ENCODE measurements around the gene MTFMT.
"Not testable (repeated sequence)": the region's sequence is repeated elsewhere in the genome, so short reads cannot be mapped to it uniquely, and the experiment has no call there.

Gene MTFMT

DNA sequence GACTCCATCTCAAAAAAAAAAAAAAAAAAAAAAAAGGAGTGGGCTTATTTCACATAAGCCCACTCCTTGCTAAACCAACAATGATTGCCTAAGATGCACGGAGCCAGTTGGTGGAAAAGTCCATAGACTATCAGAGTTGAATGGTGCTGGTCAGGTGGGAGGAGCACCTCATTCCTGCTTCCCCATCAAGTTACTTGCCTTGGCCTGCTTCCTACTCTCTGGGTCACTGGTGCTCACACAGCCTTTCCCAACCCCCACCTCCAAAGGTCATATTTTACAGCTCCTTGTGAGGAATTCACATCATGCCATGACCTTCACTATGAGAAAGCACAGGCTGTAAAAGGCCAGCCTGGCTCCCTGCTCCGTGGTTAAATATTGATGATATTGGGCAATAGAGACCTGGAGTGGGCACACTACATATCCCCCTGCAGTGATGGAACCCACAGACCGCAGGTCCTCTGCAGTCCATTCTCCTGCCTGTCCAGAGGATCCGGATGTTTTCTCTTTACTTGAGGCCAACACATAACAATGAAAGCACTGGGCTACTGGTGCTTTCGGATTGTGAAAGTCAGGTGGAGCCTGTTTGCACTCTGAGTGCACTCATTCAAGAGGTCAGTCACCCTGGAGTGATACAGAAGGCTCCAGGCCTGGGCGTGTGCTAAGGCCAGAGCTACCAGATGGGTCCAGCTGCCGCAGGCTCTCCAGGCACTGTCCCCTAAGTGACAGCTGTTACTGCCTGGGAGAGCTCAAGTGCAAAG, 15.5 kb upstream of the MTFMT start, which contains the start of gene SLC51B:
SLC51B (plus strand) TSS at position 664 of the 758 bp plus-strand sequence. CDS start 4,618 bp downstream, outside the sequence.
- no peak within 1 kb of the TSS for H3K4me3 ChIP-seq (ENCODE audit: insufficient read length, low read depth)
- H3K4me1 ChIP-seq (ENCODE audit: insufficient read depth, insufficient read length): no peaks in the 10 kb centered on the region
- H3K9me3 ChIP-seq (ENCODE audit: insufficient read depth, low read length): no peaks in the 10 kb centered on the region
- TF ChIP-seq SUZ12 (IDR thresholded peaks at IDR 0.05; ENCODE audit: extremely low read depth, insufficient read depth, insufficient read length) (no peak), YY1 (IDR thresholded peaks at IDR 0.05; ENCODE audit: insufficient read depth, insufficient read length) (no peak), ZNF274 (IDR thresholded peaks at IDR 0.05; ENCODE audit: low read depth, low read length) (no peak)
- no peak within 1 kb of the TSS for H3K9ac ChIP-seq (ENCODE audit: insufficient read length, low read depth)
- H3K27me3 ChIP-seq (ENCODE audit: insufficient read depth, insufficient read length): no peaks in the 10 kb centered on the region
- peaks cover 7% of the 10 kb centered on the region for H3K36me3 ChIP-seq (ENCODE audit: insufficient read depth, insufficient read length, low read length)
- no peak for DNase-seq (ENCODE audit: low read depth, low spot score)

DNA sequence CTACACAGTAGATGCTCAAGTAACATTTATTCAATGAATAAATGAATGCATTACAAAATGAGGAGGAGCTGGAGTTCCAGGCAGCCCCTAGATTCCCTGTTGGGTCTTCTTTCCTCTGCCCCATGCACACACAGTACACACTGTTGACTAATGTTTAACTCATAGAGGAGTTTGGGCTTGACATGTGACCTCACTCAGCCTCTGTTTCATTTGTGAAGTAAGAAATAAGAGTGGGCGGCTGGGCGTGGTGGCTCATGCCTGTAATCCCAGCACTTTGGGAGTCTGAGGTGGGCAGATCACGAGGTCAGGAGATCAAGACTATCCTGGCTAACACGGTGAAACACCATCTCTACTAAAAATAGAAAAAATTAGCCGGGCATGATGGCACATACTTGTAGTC, 14.8 kb upstream of the MTFMT start:
- not testable (repeated sequence) for H3K36me3 ChIP-seq (ENCODE audit: insufficient read depth, insufficient read length, low read length); H3K4me3 ChIP-seq (ENCODE audit: insufficient read length, low read depth); H3K9ac ChIP-seq (ENCODE audit: insufficient read length, low read depth); H3K27me3 ChIP-seq (ENCODE audit: insufficient read depth, insufficient read length); DNase-seq (ENCODE audit: low read depth, low spot score); H3K4me1 ChIP-seq (ENCODE audit: insufficient read depth, insufficient read length); H3K9me3 ChIP-seq (ENCODE audit: insufficient read depth, low read length)

GRCh38 chr15:65042776-65043327, 13.4 kb upstream of the MTFMT start:
- Histone ChIP-seq H3K4me3 (ENCODE audit: insufficient read length, low read depth) (no peak overlapping the region), H3K36me3 (ENCODE audit: insufficient read depth, insufficient read length, low read length) (no peaks in the 10 kb centered on the region), H3K27me3 (ENCODE audit: insufficient read depth, insufficient read length) (no peaks in the 10 kb centered on the region), H3K9me3 (ENCODE audit: insufficient read depth, low read length) (no peaks in the 10 kb centered on the region), H3K4me1 (ENCODE audit: insufficient read depth, insufficient read length) (no peaks in the 10 kb centered on the region), H3K9ac (ENCODE audit: insufficient read length, low read depth) (no peak overlapping the region)
- no peak for DNase-seq (ENCODE audit: low read depth, low spot score)
- TF ChIP-seq SUZ12 (IDR thresholded peaks at IDR 0.05; ENCODE audit: extremely low read depth, insufficient read depth, insufficient read length): no peak
- no peak for TF ChIP-seq YY1 (IDR thresholded peaks at IDR 0.05; ENCODE audit: insufficient read depth, insufficient read length)
- no peak for TF ChIP-seq ZNF274 (IDR thresholded peaks at IDR 0.05; ENCODE audit: low read depth, low read length)

DNA sequence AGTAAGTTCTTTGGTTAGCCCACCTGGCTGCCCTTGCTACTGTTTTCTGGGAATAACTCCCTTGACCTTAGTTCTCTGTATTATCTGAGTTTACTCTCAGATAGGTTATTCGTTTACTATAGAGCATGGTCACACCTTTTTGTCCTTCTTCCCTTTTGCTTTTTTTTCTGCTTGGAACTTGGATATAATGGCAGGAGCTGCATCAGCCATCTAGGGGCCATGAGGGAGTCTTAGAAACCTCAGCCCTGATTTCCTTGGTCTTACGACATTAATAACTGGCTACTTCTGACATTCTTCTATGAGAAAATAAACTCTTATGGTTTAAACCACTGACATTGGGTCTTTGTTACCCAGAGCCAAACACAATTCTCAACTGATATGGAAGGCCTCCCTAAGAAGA, 12.3 kb upstream of the MTFMT start:
- TF ChIP-seq ZNF274 (IDR thresholded peaks at IDR 0.05; ENCODE audit: low read depth, low read length) (no peak), SUZ12 (IDR thresholded peaks at IDR 0.05; ENCODE audit: extremely low read depth, insufficient read depth, insufficient read length) (no peak), YY1 (IDR thresholded peaks at IDR 0.05; ENCODE audit: insufficient read depth, insufficient read length) (no peak)
- Histone ChIP-seq H3K4me3 (ENCODE audit: insufficient read length, low read depth) (no peak overlapping the region), H3K36me3 (ENCODE audit: insufficient read depth, insufficient read length, low read length) (no peaks in the 10 kb centered on the region)

DNA sequence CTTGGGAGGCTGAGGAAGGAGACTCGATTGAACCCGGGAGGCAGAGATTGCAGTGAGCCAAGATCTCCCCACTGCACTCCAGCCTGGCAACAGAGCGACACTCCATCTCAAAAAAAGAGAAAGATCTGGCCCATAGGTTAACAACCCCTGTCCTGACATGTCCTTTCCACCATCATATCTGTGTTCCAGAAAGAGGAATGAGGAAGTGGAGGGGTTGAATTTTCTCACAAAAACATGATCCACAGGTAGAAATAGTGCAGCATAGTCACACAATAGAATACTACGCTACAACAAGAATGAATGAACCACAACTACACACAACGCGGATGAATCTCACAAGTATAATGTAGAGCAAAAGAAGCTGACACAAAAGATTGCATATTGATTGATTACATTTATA, 11.0 kb upstream of the MTFMT start:
- TF ChIP-seq ZNF274 (IDR thresholded peaks at IDR 0.05; ENCODE audit: low read depth, low read length) (no peak), YY1 (IDR thresholded peaks at IDR 0.05; ENCODE audit: insufficient read depth, insufficient read length) (no peak), SUZ12 (IDR thresholded peaks at IDR 0.05; ENCODE audit: extremely low read depth, insufficient read depth, insufficient read length) (no peak)
- H3K4me3 ChIP-seq (ENCODE audit: insufficient read length, low read depth): no peak overlapping the region
- H3K27me3 ChIP-seq (ENCODE audit: insufficient read depth, insufficient read length): no peaks in the 10 kb centered on the region
- no peak overlapping the region for H3K9ac ChIP-seq (ENCODE audit: insufficient read length, low read depth)
- H3K36me3 ChIP-seq (ENCODE audit: insufficient read depth, insufficient read length, low read length): no peaks in the 10 kb centered on the region
- H3K9me3 ChIP-seq (ENCODE audit: insufficient read depth, low read length): no peaks in the 10 kb centered on the region
- no peaks in the 10 kb centered on the region for H3K4me1 ChIP-seq (ENCODE audit: insufficient read depth, insufficient read length)
- DNase-seq (ENCODE audit: low read depth, low spot score): no peak

More for the DNA sequence above, 12.3 kb upstream of the MTFMT start:
- no peak overlapping the region for H3K9ac ChIP-seq (ENCODE audit: insufficient read length, low read depth)
- H3K27me3 ChIP-seq (ENCODE audit: insufficient read depth, insufficient read length): no peaks in the 10 kb centered on the region
- H3K9me3 ChIP-seq (ENCODE audit: insufficient read depth, low read length): no peaks in the 10 kb centered on the region
- DNase-seq (ENCODE audit: low read depth, low spot score): no peak
- H3K4me1 ChIP-seq (ENCODE audit: insufficient read depth, insufficient read length): no peaks in the 10 kb centered on the region

DNA sequence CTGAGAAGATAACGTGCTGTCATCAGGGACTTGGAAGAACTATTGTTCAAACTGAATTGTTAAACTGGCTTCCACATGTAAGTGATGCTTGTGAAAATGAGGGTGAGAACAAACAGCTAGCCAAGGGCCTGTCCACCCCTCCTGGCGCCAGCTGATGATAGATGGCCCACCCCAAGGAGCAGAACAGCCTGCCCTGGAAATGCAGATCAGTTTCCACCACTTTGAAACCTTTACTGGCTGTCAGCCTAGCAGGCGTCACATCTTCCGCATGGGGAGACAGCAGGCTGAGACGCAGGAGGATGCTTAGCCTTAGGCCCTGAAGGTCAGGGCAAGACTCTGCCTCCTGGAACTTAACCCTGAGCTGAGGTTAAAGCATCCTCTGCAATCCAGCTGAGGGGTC, 9.4 kb upstream of the MTFMT start:
- H3K4me1 ChIP-seq (ENCODE audit: insufficient read depth, insufficient read length): no peaks in the 10 kb centered on the region
- no peaks in the 10 kb centered on the region for H3K27me3 ChIP-seq (ENCODE audit: insufficient read depth, insufficient read length)
- H3K9me3 ChIP-seq (ENCODE audit: insufficient read depth, low read length): no peaks in the 10 kb centered on the region
- TF ChIP-seq ZNF274 (IDR thresholded peaks at IDR 0.05; ENCODE audit: low read depth, low read length) (no peak), SUZ12 (IDR thresholded peaks at IDR 0.05; ENCODE audit: extremely low read depth, insufficient read depth, insufficient read length) (no peak), YY1 (IDR thresholded peaks at IDR 0.05; ENCODE audit: insufficient read depth, insufficient read length) (no peak)
- H3K4me3 ChIP-seq (ENCODE audit: insufficient read length, low read depth): no peak overlapping the region
- H3K9ac ChIP-seq (ENCODE audit: insufficient read length, low read depth): no peak overlapping the region
- H3K36me3 ChIP-seq (ENCODE audit: insufficient read depth, insufficient read length, low read length): no peaks in the 10 kb centered on the region
- no peak for DNase-seq (ENCODE audit: low read depth, low spot score)

- TF ChIP-seq SUZ12 (IDR thresholded peaks at IDR 0.05; ENCODE audit: extremely low read depth, insufficient read depth, insufficient read length): no peak
- no peak for TF ChIP-seq YY1 (IDR thresholded peaks at IDR 0.05; ENCODE audit: insufficient read depth, insufficient read length)
- no peak for TF ChIP-seq ZNF274 (IDR thresholded peaks at IDR 0.05; ENCODE audit: low read depth, low read length)
- Histone ChIP-seq H3K9ac (ENCODE audit: insufficient read length, low read depth) (no peak overlapping the region), H3K27me3 (ENCODE audit: insufficient read depth, insufficient read length) (no peaks in the 10 kb centered on the region), H3K36me3 (ENCODE audit: insufficient read depth, insufficient read length, low read length) (no peaks in the 10 kb centered on the region), H3K9me3 (ENCODE audit: insufficient read depth, low read length) (no peaks in the 10 kb centered on the region), H3K4me1 (ENCODE audit: insufficient read depth, insufficient read length) (no peaks in the 10 kb centered on the region), H3K4me3 (ENCODE audit: insufficient read length, low read depth) (no peak overlapping the region)
- DNase-seq (ENCODE audit: low read depth, low spot score): no peak
Observed at GRCh38 chr15:65038428-65038827, 9.0 kb upstream of the MTFMT start.

Data from NT2/D1 (cell line).